GM19035 (cell line): ENCODE results near the gene AMBP.

Experiments
- ATAC-seq: cut with Tn5 transposase; IDR thresholded peaks from one replicate; pipeline ENCODE4 v1.9.1; 2021; ENCODE audit not compliant: unreplicated experiment

Gene AMBP

DNA sequence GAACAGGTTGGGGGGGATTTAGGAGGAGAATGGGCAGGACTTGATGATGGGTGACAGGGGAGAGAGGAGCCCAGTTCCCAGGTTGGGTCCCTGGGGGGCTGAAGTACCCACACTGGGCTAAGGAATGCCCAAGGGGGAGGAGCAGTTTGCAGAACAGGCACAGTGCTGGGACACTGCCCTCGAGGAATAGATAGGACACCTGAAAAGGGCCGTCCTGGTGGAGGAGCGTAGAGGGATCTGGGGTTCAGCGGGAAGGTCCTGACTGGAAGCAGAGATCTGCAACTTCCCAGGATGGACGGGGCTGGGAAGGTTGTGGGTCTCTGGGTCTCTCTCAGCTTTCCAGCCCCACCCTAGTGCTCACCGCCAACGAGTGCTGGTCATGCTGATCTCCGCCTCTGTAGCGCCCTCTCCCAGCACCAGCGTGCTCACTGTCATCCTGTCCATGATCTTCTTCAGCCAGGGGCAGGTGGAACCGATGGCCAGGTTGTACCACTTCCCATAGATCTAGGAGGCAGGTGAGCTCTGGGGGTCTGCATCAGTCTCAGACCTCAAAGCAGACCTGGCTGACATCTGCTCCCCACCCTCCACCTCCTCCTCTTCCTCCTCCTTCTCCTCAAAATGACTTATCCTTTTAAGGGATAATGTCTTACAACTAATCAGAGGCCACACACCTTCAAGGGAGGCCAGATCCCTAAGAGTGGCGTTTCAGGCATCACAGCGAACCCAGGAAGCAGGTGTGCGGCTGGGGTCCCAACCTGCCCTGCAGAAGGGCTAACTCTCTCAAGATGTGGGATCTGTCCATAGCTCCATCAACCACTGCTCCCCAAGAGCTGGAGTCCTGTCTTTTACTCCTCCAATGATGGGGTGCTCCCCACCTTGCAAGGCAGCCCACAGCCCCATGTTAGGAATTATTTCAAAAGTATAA is 1.6 kb downstream of the AMBP start:
- no peak for ATAC-seq

GRCh38 chr9:114075602-114076001 is 2.5 kb downstream of the AMBP start:
- ATAC-seq: no peak

DNA sequence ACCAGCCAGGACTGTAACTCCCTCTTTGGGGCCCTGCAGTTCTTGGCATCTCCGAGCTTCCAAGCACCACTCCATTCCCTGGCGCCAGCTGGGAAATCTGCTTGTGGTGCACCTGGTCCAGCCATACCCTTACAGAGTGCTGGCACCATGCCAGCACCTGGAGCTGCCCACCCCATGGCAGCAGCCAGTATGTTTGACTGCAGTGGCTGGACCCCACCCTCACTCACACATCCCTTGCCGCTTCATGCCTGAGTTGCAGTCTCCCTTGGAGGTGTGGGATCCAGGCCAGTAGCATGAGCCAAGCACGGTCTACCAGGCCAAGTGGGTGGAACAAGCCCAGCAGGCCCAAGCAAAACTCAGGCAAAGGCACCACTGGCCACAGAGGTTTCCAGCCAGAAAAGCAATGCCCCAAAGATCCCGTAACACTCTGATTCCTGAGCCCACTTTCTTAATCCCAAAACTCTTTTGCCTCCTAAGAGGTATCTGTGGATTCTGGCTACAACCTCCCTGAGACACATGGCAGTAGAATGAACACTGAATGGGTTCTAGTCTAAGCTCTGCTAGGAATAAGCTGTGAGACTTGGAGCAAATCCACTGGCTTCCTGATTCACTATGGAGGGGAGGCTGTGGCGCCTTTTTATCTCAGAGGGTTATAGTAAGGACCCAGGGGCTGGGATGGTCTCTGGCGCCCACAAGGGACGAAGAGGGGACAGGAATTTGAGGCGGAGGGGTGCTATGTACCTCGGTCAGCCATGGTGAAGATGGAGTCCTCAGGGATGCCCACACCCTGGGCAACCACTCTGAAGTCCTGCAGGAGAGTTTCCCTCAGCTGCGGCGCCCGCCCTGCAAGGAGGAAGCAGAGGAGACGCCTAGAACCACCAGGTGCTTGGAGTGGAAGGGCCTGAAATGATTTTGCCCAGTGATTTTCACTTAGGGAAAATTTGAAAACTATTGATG is 5.6 kb downstream of the AMBP start:
- ATAC-seq: no peak

- ATAC-seq: no peak
Measured at GRCh38 chr9:114071197-114071795, 6.8 kb downstream of the AMBP start.

DNA sequence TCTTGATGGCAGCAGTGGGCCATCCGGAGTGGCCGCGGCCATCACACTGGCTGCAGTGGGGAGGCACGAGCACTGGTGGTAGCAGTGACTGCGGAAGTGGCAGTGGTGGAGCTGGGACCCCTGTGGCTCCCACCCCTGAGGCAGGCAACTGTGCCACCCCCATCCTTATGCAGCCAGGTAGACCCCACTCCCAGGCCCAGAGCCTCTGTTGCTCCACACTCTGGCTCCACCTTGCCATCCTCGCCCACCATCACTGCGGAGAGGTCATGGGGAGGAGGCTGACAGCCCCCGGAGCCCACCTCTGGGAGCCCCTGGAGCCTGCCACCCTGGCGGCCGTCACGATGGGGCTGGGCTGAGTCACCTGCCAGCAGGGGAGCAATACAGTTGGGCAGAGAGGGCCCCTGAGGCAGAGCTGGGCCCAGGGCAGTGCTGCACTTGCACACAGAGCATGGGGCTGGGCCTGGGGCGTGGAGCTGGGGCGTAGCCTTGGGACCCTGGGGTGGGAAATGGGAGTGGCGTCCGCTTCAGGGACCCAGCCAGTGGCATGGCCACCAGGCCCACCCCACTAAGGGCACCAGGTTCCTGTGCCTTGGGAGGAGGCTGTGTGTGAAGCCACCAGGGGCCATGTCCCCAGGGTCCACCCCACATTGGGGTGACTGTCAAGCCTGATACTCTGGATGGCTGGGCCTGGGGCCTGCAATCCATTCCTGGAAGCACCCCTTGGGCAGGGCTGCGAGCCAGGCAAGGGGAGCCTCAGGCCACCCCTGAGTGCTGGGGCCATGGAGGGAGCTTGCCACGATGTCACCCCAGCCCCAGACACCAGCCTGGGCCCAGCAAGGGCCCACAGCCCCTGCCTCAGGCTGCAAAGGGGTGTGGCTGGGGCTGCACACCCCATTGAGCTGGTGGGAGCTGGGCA is 7.7 kb downstream of the AMBP start:
- ATAC-seq: no peak

- no peak for ATAC-seq
Measured at GRCh38 chr9:114069476-114070187, 8.5 kb downstream of the AMBP start.

DNA sequence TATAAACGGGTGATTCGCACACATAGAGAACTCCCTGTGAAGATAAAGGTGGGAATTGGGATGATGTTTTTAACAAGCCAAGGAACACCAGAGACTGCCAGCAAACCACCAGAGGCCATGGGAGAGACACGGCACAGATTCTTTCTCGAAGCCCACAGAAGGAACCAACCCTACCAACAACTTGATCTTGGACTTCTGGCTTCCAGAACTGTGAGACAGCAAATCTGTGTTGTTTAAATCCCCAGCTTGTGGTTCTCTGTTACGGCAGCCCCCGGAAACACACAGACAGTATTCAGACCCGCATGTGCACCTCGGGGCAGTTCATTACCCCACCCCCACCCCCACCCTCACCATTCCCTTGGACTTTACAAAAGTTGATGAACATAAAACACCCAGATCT is 12.8 kb downstream of the AMBP start:
- no peak for ATAC-seq

GRCh38 chr9:114061830-114062474 is 16.1 kb downstream of the AMBP start:
- no peak for ATAC-seq

DNA sequence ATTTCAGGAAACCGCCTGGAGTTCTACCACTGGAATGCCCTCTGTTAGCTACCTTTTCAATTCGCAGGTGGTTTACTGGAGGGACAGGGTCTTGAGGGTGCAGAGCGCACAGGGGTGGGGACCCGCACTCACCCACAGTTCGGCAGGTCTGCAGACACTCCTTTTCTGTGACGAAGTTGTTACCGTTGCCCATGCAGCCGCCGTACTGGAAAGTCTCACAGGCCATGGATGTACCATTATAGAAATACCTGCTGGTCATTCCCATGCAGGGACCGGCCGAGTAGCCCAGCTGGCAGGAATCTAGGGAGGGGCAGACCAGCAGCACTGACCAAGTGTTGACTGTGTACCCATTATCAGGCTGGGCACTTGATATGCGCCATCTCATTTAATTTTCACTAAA is 16.8 kb downstream of the AMBP start:
- no peak for ATAC-seq

DNA sequence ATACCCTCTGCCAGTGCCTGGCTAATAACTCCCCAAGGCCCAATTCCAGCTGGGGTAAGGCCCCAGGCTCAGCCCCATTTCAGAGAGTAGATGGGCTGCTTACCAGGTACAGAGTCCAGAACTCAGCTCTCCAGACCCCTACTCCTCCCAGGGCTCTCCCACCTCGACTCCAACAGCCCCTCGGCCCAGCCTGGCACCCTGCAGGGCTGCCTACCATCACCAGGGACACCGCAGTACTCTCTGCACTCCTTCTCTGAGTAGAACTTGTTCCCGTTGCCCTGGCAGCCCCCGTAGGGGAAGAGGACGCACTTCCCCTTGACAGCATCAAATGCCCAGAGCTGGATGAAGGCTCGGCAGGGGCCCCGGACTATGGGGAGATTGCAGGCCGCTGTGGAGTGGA is 17.4 kb downstream of the AMBP start:
- ATAC-seq: no peak

- ATAC-seq: no peak
Measured at GRCh38 chr9:114060070-114060469, 18.0 kb downstream of the AMBP start.

GRCh38 chr9:114059047-114059803 is 18.9 kb downstream of the AMBP start:
- no peak for ATAC-seq

DNA sequence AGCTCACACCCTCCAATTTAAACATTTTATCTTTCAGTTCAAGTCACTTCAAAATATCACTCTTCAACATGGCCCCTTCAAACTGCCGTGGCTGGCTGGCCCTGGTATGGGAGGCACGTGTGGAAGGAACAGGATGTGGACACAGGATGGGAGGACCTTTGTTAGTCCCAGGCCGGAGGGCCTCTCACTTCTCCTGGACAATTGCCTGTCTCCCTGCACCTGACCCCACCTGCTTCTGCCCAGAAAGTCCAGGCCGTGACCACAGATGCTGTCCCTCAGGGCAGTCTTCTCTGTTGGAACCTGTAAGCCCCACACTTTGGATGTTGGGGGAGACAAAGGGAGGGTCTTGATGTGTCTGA is 19.4 kb downstream of the AMBP start:
- no peak for ATAC-seq

- no peak for ATAC-seq
Measured at GRCh38 chr9:114057161-114057885, 20.8 kb downstream of the AMBP start.

GRCh38 chr9:114056527-114056926 is 21.6 kb downstream of the AMBP start:
- ATAC-seq: no peak

DNA sequence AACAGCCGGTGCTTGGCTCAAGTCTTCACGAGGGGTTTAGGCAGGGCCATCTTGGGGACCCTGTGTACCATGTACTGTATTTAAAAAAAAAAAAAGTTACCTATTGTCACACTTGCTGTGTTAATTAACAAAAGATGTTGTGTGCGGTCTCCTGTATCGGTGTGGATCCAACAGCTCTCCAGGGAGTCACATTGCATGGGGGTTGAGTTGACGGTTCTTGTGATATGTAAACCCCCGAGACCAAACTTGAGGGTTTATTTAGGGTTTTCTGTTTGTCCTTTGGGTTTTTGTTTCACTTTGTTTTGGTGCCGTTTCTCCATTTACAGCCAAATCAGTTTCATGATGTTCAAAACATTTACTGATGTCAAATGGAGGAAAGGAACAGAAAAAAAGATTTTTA is 22.2 kb downstream of the AMBP start:
- ATAC-seq: no peak

DNA sequence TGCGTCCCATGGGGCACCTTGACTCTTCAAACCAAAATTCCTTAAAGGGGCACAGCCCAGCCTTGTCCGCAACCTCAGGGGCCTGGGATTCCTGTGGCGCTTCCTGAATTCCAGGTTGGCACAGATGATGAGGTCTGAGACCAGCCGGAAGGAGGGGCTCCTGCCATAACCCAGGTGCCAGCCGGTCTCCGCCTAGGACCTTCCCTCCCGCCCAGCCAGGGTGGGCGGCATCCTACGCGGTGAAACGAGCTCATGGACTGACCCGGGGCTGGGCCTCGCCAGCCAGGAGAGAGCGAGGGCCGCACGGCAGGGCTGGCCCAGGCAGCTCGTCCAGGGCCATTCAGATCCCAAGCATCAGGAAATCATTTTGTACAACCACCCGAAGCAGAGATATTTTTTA is 23.0 kb downstream of the AMBP start:
- ATAC-seq: no peak

GRCh38 chr9:114054191-114054690 is 23.9 kb downstream of the AMBP start:
- ATAC-seq: no peak
